Left hindlimb (tissue), 1 donor: ENCODE measurements around the gene EIF4B.
"Not testable (repeated sequence)": the region's sequence is repeated elsewhere in the genome, so short reads cannot be mapped to it uniquely, and the experiment has no call there.

Experiments
- DNase-seq: peaks from one replicate; pipeline ENCODE4 v3.0.0-alpha.2; 2018

Gene EIF4B

GRCh38 chr12:52993558-52993869 is 12.7 kb upstream of the EIF4B start:
- DNase-seq = no peak

DNA sequence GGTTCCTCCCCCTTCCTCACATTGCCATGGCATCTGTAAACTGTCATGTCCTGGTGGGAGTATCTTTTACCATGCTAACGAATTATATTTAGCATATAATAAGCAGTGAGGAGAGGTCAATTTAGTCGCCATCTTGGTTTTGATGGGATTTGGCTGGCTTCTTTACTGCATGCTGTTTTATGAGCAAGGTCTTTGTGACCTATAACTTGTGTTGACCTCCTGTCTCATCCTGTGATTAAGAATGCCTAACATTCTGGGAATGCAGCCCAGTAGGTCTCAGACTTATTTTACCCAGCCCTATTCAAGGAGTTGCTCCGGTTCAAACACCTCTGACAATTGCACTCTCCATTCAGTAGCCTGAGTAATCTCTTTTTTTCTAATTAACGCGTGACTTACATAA is 2.1 kb upstream of the EIF4B start:
- no peak for DNase-seq

- DNase-seq = no peak
Observed at GRCh38 chr12:53004582-53004981, 1.7 kb upstream of the EIF4B start.

DNA sequence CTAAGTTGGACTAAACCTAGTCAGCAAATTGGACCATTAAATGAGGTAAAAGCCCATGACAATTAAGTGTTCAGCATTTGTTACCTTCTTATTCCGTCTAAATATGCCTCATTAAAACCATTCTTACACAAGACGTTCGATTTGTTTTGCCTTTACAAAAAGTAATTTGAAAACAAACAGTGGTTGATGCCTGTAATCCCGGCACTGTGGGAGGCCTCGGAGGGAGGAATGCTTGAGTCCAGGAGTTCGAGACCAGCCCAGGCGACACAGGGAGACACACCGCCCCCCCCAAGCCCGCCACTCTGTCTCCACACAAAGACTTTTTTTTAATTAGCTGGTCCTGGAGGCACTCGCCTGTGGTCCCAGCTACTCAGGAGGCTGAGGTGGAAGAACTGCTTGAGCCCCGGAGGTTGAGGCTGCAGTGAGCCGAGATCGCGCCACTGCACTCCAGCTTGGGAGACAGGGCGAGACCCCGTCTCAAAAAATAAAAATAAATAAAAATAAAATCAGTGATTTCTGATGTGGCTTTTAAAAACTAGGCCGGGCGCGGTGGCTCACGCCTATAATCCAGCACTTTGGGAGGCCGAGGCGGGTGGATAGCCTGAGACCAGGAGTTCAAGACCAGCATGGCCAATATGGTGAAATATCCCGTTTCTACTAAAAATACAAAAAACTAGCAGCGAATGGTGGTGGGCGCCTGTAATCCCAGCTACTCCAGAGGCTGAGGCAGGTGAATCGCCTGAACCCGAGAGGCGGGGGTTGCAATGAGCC is 856 bp upstream of the EIF4B start:
- DNase-seq = peak; percentile 40

GRCh38 chr12:53006810-53007309 is 604 bp downstream of the EIF4B start:
- DNase-seq = peak; percentile 78

GRCh38 chr12:53007343-53007742 is 1.1 kb downstream of the EIF4B start:
- DNase-seq = no peak

- DNase-seq = not testable (repeated sequence)
Observed at GRCh38 chr12:53008760-53009159, 2.5 kb downstream of the EIF4B start.

DNA sequence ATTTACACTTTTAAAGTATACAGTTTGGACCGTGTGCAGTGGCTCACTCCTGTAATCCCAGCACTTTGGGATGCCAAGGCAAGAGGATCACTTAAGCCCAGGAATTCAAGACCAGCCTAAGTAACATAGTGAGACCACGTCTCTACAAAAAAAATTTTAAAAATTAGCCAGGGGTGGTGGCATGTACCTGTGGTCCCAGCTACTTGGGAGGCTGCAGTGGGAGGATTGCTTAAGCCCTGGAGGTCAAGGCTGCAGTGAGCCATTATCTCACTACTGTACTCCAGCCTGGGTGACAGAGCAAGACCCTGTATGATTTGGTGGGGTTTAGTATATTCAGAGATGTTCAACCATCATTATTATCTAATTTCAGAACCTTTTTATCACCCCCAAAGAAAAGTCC is 4.7 kb downstream of the EIF4B start:
- DNase-seq = no peak

DNA sequence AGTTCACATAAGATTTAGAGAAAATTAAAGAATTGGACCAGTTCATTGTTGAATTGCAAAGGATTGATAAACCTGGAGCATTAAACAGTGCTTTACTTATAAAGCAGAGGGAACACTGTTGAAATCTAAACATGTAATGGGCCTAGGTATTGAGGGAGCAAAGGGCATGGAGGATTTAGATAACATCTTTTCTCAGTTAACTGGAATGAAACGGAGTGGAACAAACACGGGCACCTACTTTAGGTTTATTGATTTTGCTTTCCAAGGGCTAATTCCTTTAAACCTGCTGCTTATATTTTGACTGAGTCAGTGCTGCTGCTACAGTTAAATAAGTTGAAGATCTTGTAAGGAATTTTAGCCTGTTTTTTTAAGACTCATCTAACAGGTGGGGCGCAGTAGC is 5.6 kb downstream of the EIF4B start:
- no peak for DNase-seq

GRCh38 chr12:53012928-53013327 is 6.7 kb downstream of the EIF4B start:
- no peak for DNase-seq

- DNase-seq = no peak
Observed at GRCh38 chr12:53014709-53015108, 8.5 kb downstream of the EIF4B start.

GRCh38 chr12:53025250-53025649 is 19.0 kb downstream of the EIF4B start:
- no peak for DNase-seq

- not testable (repeated sequence) for DNase-seq
Observed at GRCh38 chr12:53027014-53027413, 20.8 kb downstream of the EIF4B start.

DNA sequence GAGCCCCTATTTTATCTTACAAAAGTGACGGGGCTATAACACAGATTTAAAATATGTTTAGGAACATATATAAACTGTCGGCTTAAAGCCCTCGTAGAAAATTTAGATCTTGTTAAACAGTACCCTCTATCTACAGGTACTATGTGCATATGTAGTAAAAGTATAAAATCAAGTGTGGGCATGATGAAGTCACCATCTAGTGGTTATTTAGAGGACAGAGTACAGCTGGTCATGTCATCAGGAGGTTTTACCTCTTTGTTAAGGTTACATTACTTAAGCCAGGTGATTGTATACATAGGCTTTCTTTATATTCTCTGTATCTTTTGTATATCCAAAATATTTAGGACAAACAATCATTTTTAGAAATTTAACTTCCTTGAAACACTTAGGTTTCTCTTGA is 25.4 kb downstream of the EIF4B start:
- DNase-seq = no peak

DNA sequence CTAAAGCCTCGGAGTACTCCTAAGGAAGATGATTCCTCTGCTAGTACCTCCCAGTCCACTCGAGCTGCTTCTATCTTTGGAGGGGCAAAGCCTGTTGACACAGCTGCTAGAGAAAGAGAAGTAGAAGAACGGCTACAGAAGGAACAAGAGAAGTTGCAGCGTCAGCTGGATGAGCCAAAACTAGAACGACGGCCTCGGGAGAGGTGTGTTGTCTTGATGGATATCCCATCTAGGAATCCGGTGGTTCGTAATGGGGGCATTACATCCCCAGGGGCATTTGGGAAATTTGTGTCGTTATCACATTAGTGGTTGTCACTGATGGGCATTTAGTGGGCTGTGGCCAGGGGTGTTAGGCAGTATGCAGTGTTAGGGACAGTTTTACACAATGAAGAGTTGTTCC is 27.6 kb downstream of the EIF4B start:
- not testable (repeated sequence) for DNase-seq

GRCh38 chr12:53034459-53034858 is 28.2 kb downstream of the EIF4B start:
- DNase-seq = no peak

DNA sequence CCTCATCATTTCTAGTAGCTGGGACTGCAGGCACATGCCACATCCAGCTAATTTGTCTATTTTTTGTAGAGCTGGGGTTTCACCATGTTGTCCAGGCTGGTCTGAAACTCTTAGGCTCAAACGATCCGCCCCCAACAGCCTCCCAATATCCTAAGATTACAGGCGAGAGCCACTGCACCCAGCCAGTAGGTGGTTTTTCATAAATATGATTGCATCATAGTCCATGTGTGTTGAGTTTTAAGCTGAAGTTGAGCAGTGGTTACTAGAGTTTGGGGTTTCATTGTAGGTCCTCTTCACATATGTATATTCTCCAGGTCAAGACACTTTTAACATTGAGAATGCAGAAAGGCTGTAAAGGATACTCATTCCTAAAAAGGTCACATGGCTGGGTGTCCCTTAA is 30.5 kb downstream of the EIF4B start:
- DNase-seq = no peak

DNA sequence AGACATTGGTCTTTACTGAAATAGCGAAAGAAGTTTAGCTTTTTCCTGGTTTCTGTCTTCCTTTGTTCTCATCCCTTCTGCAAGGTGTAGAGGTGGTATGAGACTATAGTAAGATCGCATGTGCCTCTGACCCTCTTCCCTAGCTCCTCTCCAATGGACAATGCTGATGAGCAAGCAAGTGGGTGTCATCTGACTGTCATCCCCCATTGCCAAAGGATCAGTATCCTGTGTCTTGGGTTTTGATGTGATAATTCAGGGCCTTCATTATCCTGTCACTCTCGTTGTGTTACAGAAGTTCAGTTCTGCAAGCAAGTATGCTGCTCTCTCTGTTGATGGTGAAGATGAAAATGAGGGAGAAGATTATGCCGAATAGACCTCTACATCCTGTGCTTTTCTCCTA is 33.6 kb downstream of the EIF4B start:
- DNase-seq = no peak

GRCh38 chr12:53042607-53043454 is 36.6 kb downstream of the EIF4B start:
- DNase-seq = no peak

DNA sequence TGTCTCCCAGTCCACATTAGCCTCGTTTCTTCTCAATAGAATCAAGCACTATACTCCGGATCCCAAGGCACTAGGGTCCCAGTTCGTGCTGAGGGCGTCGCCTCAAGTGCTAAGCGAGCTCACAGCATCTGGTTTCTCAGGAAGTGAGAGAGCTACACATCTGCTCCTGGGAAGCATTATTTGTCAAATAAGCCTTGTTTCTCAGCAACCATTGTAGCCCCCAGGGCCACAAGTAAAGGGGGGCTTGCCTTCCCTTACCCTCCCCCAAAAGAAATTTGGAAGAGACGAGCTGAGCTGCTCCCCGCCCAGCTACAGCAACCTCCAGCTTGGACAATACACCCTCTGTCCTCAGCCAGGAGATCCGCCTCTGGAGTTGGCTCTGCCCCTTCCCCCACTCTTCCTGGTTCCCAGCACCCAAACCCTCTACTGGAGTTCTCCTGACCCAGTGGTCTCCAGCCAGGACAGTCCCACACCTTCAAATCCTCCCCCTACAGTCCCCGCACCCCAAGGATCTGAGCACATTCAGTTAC is 37.9 kb downstream of the EIF4B start:
- DNase-seq = peak; percentile 71

- no peak for DNase-seq
Observed at GRCh38 chr12:53044896-53045695, 38.8 kb downstream of the EIF4B start.

DNA sequence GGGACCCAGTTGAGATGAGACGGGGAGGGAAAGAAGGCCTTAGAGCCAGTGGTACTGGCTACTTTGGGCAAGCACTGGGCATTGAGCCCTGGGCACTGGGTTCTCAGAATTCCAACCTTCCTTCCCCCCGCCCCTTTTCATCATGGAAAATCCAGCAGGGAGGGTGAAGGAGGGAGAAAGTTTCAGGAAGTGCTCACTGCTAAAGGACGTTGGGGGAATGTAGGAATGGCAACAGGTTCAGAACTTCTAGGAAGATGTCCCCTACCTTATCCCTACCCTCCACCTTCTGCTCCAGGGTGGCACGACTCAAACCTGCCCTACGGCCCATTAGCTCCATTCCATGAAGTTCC is 39.4 kb downstream of the EIF4B start:
- peak; percentile 75 for DNase-seq

GRCh38 chr12:53046655-53047220 is 40.5 kb downstream of the EIF4B start:
- peak; percentile 95 for DNase-seq
